Glutamatergic neuron (in vitro differentiated cells): ENCODE measurements around the gene ABCC9. TPM values are rescaled to one million over a fixed set of nuclear protein-coding genes. Genes with fewer than 3 reads are reported as not detected.

Source experiments
- DNase-seq: peaks from one replicate; pipeline ENCODE4 v3.0.0; 2022
- H3K27ac Mint-ChIP-seq: one replicate; pipeline ENCODE4 v1.8.0; 2020; ENCODE audit warnings: mild to moderate bottlenecking, mixed read lengths, inconsistent platforms; ENCODE audit not compliant: unreplicated experiment
- H3K27me3 Mint-ChIP-seq: one replicate; pipeline ENCODE4 v1.8.0; 2020; ENCODE audit warnings: mild to moderate bottlenecking, moderate library complexity, mixed read lengths, inconsistent platforms; ENCODE audit not compliant: unreplicated experiment
- H3K36me3 Mint-ChIP-seq: one replicate; pipeline ENCODE4 v1.8.0; 2020; ENCODE audit warnings: mild to moderate bottlenecking, mixed read lengths, inconsistent platforms; ENCODE audit not compliant: unreplicated experiment
- H3K4me1 Mint-ChIP-seq: one replicate; pipeline ENCODE4 v1.8.0; 2020; ENCODE audit warnings: mild to moderate bottlenecking, low read depth, mixed read lengths, inconsistent platforms; ENCODE audit not compliant: unreplicated experiment
- H3K4me3 Mint-ChIP-seq: one replicate; pipeline ENCODE4 v1.8.0; 2020; ENCODE audit warnings: mild to moderate bottlenecking, mixed read lengths, inconsistent platforms; ENCODE audit not compliant: unreplicated experiment
- H3K9me3 Mint-ChIP-seq: one replicate; pipeline ENCODE4 v1.8.0; 2020; ENCODE audit warnings: mild to moderate bottlenecking, moderate library complexity, mixed read lengths, inconsistent platforms; ENCODE audit not compliant: unreplicated experiment
- total RNA-seq: library from RNA; stranded (reverse); fragmentation: NEBNext Ultra II Directional; extraction: Animal tissue kit (Norgen Biotek cat#: 25700); gene quantifications from one replicate; pipeline ENCODE4 v1.2.1, GENCODE V29; 2021; ENCODE audit not compliant: unreplicated experiment
- TF ChIP-seq, protein P1 (sequence below): fragments of 200-600 bp; sonication (generic); IDR thresholded peaks from one replicate; pipeline ENCODE4 v1.5.0; 2021; ENCODE audit not compliant: partially characterized antibody, unreplicated experiment

Gene ABCC9
- total RNA-seq, 1 donor from 2014 or later, result 17.7 TPM

DNA sequence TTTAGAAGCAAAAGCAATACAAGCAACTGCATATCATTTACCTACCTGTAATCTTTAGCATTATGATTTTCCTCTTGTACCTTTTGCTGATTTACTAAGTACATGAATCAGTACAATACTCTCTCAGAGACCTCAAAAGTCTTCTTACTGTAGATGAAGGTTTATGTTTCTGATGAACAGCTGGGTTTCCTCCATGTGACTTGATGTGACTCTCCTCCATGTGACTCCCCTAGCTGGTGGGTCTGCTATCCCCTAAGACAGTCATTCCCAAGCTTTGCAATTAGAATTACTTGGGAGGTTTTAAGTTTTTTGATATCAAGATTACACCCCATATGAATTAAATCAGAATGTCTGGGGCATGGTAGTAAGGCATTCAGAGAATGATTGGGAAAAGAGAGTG is 32.0 kb upstream of the ABCC9 start:
- Mint-ChIP-seq H3K27me3 (no peaks in the 10 kb centered on the region), H3K4me3 (no peak overlapping the region), H3K27ac (no peak overlapping the region), H3K36me3 (no peaks in the 10 kb centered on the region), H3K4me1 (no peaks in the 10 kb centered on the region), H3K9me3 (no peaks in the 10 kb centered on the region)
- no peak for DNase-seq
- TF ChIP-seq, protein P1, sequence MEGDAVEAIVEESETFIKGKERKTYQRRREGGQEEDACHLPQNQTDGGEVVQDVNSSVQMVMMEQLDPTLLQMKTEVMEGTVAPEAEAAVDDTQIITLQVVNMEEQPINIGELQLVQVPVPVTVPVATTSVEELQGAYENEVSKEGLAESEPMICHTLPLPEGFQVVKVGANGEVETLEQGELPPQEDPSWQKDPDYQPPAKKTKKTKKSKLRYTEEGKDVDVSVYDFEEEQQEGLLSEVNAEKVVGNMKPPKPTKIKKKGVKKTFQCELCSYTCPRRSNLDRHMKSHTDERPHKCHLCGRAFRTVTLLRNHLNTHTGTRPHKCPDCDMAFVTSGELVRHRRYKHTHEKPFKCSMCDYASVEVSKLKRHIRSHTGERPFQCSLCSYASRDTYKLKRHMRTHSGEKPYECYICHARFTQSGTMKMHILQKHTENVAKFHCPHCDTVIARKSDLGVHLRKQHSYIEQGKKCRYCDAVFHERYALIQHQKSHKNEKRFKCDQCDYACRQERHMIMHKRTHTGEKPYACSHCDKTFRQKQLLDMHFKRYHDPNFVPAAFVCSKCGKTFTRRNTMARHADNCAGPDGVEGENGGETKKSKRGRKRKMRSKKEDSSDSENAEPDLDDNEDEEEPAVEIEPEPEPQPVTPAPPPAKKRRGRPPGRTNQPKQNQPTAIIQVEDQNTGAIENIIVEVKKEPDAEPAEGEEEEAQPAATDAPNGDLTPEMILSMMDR, result no peak

DNA sequence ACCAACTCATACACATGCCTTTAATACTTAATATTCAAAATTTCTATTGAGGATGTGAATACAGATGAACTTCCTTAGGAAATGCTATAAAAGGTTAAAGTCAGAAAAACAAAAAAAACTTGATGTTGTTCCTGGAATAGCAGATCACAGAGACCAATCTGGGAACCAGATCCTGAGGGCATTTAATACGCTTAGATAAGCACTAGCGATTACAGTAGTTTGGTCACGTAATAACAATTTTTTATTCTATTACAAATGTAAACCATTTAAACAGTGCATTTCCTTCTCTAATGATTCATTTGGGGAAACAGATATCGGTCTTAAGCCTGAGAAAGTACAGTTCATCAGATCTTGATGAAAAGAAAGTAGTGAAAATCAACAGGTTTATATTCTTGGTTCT is 30.8 kb upstream of the ABCC9 start:
- no peak overlapping the region for H3K27ac Mint-ChIP-seq
- no peaks in the 10 kb centered on the region for H3K9me3 Mint-ChIP-seq
- no peaks in the 10 kb centered on the region for H3K36me3 Mint-ChIP-seq
- no peak for DNase-seq
- no peak overlapping the region for H3K4me3 Mint-ChIP-seq
- no peaks in the 10 kb centered on the region for H3K27me3 Mint-ChIP-seq
- H3K4me1 Mint-ChIP-seq, result no peaks in the 10 kb centered on the region
- TF ChIP-seq, protein P1, result no peak

DNA sequence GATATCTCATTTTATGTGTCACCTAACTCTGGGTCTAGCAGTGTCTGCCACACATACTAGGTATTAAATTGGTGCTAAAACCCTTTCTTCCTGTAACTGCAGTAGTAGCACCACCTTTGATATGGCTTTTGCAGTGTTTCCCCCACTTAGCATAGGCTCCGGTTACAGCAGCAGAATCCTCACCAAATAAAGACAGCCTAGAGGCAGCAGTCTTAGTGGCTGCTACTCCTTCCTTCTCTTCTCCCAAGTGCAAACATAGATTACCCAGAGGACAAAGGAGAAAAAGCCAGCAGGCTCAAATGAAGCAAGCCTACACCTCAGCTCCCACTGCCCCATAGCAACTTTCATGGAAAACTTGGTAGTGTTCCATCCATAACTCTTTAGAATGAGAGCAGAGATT is 30.1 kb upstream of the ABCC9 start:
- DNase-seq, result no peak
- no peak overlapping the region for H3K4me3 Mint-ChIP-seq
- H3K9me3 Mint-ChIP-seq, result no peaks in the 10 kb centered on the region
- H3K27me3 Mint-ChIP-seq, result no peaks in the 10 kb centered on the region
- H3K27ac Mint-ChIP-seq, result no peak overlapping the region
- TF ChIP-seq, protein P1, result no peak
- no peaks in the 10 kb centered on the region for H3K4me1 Mint-ChIP-seq
- H3K36me3 Mint-ChIP-seq, result no peaks in the 10 kb centered on the region

DNA sequence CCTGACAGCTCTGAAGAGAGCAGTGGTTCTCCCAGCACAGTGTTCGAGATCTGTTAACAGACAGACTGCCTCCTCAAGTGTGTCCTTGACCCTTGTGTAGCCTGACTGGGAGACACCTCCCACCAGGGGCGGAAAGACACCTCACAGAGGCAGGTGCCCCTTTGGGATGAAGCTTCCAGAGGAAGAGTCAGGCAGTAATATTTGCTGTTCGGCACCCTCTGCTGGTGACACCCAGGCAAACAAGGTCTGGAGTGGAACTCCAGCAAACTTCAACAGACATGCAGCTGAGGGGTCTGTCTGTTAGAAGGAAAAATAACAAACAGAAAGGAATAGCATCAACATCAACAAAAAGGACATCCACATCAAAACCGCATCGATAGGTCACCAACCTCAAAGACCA is 21.6 kb upstream of the ABCC9 start:
- H3K27ac Mint-ChIP-seq, result no peak overlapping the region
- no peaks in the 10 kb centered on the region for H3K27me3 Mint-ChIP-seq
- no peaks in the 10 kb centered on the region for H3K4me1 Mint-ChIP-seq
- no peaks in the 10 kb centered on the region for H3K36me3 Mint-ChIP-seq
- peaks cover 3% of the 10 kb centered on the region for H3K9me3 Mint-ChIP-seq
- TF ChIP-seq, protein P1, result no peak
- no peak overlapping the region for H3K4me3 Mint-ChIP-seq
- DNase-seq, result no peak

DNA sequence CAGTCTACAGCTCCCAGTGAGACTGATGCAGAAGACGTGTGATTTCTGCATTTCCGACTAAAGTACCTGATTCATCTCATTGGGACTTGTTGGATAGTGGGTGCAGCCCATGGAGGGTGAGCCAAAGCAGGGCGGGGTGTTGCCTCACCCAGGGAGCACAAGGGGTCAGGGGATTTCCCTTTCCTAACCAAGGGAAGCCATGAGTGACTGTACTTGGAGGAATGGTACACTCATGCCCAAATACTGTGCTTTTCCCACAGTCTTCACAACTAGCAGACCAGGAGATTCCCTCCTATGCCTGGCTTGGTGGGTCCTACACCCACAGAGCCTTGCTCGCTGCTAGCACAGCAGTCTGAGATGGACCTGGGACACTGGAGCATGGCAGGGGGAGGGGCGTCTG is 21.0 kb upstream of the ABCC9 start:
- Mint-ChIP-seq H3K27ac (no peak overlapping the region), H3K9me3 (peaks cover 3% of the 10 kb centered on the region), H3K27me3 (no peaks in the 10 kb centered on the region), H3K4me3 (no peak overlapping the region), H3K4me1 (no peaks in the 10 kb centered on the region), H3K36me3 (no peaks in the 10 kb centered on the region)
- no peak for DNase-seq
- TF ChIP-seq, protein P1, result no peak
